ENCODE data around the gene ELL.

The ELL gene

GRCh38 chr19:18466354-18466753 lies 55.5 kb downstream of the ELL start:
- no peak for DNase-seq

GRCh38 chr19:18465964-18466339 lies 55.9 kb downstream of the ELL start:
- no peak for DNase-seq

GRCh38 chr19:18465214-18465963 lies 56.5 kb downstream of the ELL start:
- no peak for DNase-seq

GRCh38 chr19:18464646-18465045 lies 57.2 kb downstream of the ELL start:
- DNase-seq = no peak

GRCh38 chr19:18461471-18461870 lies 60.4 kb downstream of the ELL start:
- DNase-seq = no peak

- no peak for DNase-seq
Observed at GRCh38 chr19:18460900-18461299, 61.0 kb downstream of the ELL start.

- no peak for DNase-seq
Observed at GRCh38 chr19:18457483-18458331, 64.2 kb downstream of the ELL start.

- DNase-seq = no peak
Observed at GRCh38 chr19:18456974-18457373, 64.9 kb downstream of the ELL start.

GRCh38 chr19:18456279-18456678 lies 65.6 kb downstream of the ELL start:
- DNase-seq = no peak

GRCh38 chr19:18453269-18454024 lies 68.4 kb downstream of the ELL start:
- DNase-seq = no peak

- DNase-seq = no peak
Observed at GRCh38 chr19:18452386-18452785, 69.5 kb downstream of the ELL start.

- no peak for DNase-seq
Observed at GRCh38 chr19:18450931-18451836, 70.7 kb downstream of the ELL start.

- DNase-seq = no peak
Observed at GRCh38 chr19:18450021-18450930, 71.6 kb downstream of the ELL start.

- no peak for DNase-seq
Observed at GRCh38 chr19:18449552-18449951, 72.3 kb downstream of the ELL start.

- DNase-seq = no peak
Observed at GRCh38 chr19:18446811-18447359, 75.0 kb downstream of the ELL start.

- no peak for DNase-seq
Observed at GRCh38 chr19:18446145-18446810, 75.6 kb downstream of the ELL start.

GRCh38 chr19:18445262-18445948 lies 76.5 kb downstream of the ELL start:
- no peak for DNase-seq

- DNase-seq = no peak
Observed at GRCh38 chr19:18444513-18444912, 77.4 kb downstream of the ELL start.

- DNase-seq = no peak
Observed at GRCh38 chr19:18443831-18444230, 78.0 kb downstream of the ELL start.

GRCh38 chr19:18443406-18443805 lies 78.5 kb downstream of the ELL start:
- DNase-seq = no peak

Data from DMS 273 treated with DMSO at 0.1 percent for 48 hours (cell line).